HepG2 (cell line): ENCODE data around the gene RPE65. TPM values are rescaled to one million over a fixed set of nuclear protein-coding genes. Genes with fewer than 3 reads are reported as not detected.

Source experiments
- PHF5A ChIP-seq: IDR thresholded peaks from one replicate; pipeline ENCODE4 v1.6.1; 2018; ENCODE audit warnings: low read depth, missing genetic modification reagents; ENCODE audit not compliant: unreplicated experiment
- SMAD9 ChIP-seq: sonication (generic); formaldehyde crosslinking; IDR thresholded peaks from 2 replicates; pipeline ENCODE4 v1.5.1; 2020; ENCODE audit warnings: mild to moderate bottlenecking, missing genetic modification reagents
- XBP1 ChIP-seq: sonication (generic); formaldehyde crosslinking; IDR thresholded peaks from 2 replicates; pipeline ENCODE4 v1.5.0; 2020; ENCODE audit warnings: missing genetic modification reagents
- XRCC5 ChIP-seq: fragments of 200-400 bp; formaldehyde crosslinking; optimal IDR thresholded peaks from 2 replicates; pipeline ENCODE3; 2017; ENCODE audit warnings: mild to moderate bottlenecking, low read length
- ZNF34 ChIP-seq: sonication (generic); formaldehyde crosslinking; IDR thresholded peaks from 2 replicates; pipeline ENCODE4 v1.4.0; 2020; ENCODE audit warnings: mild to moderate bottlenecking, missing genetic modification reagents, borderline replicate concordance
- ZNF563 ChIP-seq: sonication (generic); formaldehyde crosslinking; IDR thresholded peaks from 2 replicates; pipeline ENCODE4 v1.8.0; 2022; ENCODE audit warnings: mild to moderate bottlenecking, moderate library complexity, missing genetic modification reagents
- ZNF589 ChIP-seq: sonication (generic); formaldehyde crosslinking; conservative IDR thresholded peaks from 2 replicates; pipeline ENCODE4 v1.8.0; 2022; ENCODE audit warnings: mild to moderate bottlenecking, moderate library complexity, missing genetic modification reagents
- polyA plus RNA-seq, 8 experiments: library from polyadenylated mRNA; depleted of rRNA in 3 of 8; stranded (reverse) in 7 of 8; unstranded in 1 of 8; fragments of >200 nt; fragmentation: Illumina TruSeq in 4 of 8; extraction: Trizol in 4 of 8; gene quantifications; 2 replicates each; pipeline versions ENCODE4 v1.2.1 to v1.2.3, GENCODE V29; 2011 to 2016; ENCODE audit warnings: low read depth in 4 of 8, missing spikeins in 1 of 8, mixed read lengths in 1 of 8; ENCODE audit not compliant: insufficient read depth in 1 of 8
- total RNA-seq, 5 experiments: library from RNA; depleted of rRNA; stranded (reverse); fragments of >200 nt; fragmentation: Illumina TruSeq; extraction: Trizol; gene quantifications; 2 replicates each; pipeline ENCODE4 v1.2.3, GENCODE V29; 2016; ENCODE audit warnings: low read depth in 1 of 5
- TF ChIP-seq, protein P1 (sequence below): IDR thresholded peaks from 2 replicates; pipeline ENCODE4 v1.6.1; 2016; ENCODE audit warnings: low read depth, control low read depth
- TF ChIP-seq, protein P2 (sequence below): sonication (generic); formaldehyde crosslinking; IDR thresholded peaks from 2 replicates; pipeline ENCODE4 v1.4.0; 2020; ENCODE audit warnings: missing genetic modification reagents, borderline replicate concordance
- TF ChIP-seq, protein P3 (sequence below): sonication (generic); formaldehyde crosslinking; IDR thresholded peaks from 2 replicates; pipeline ENCODE4 v1.5.0; 2020; ENCODE audit warnings: mild to moderate bottlenecking, missing genetic modification reagents
- TF ChIP-seq, protein P4 (sequence below): sonication (generic); formaldehyde crosslinking; IDR thresholded peaks from 2 replicates; pipeline ENCODE4 v1.5.1; 2020; ENCODE audit warnings: mild to moderate bottlenecking, moderate library complexity, missing genetic modification reagents
- TF ChIP-seq, protein P5 (sequence below): sonication (generic); formaldehyde crosslinking; IDR thresholded peaks from 2 replicates; pipeline ENCODE4 v1.8.0; 2023; ENCODE audit warnings: mild to moderate bottlenecking, missing genetic modification reagents
- TF ChIP-seq, protein P6 (sequence below): sonication (generic); formaldehyde crosslinking; IDR thresholded peaks from 2 replicates; pipeline ENCODE4 v1.8.0; 2022; ENCODE audit warnings: missing genetic modification reagents, mild to moderate bottlenecking, moderate library complexity, borderline replicate concordance

RPE65 gene
- total and polyA plus RNA-seq, 2 of the 13 experiments (the other 11 are each of a cell fraction or from before 2014, with no cell fraction given): not detected

DNA sequence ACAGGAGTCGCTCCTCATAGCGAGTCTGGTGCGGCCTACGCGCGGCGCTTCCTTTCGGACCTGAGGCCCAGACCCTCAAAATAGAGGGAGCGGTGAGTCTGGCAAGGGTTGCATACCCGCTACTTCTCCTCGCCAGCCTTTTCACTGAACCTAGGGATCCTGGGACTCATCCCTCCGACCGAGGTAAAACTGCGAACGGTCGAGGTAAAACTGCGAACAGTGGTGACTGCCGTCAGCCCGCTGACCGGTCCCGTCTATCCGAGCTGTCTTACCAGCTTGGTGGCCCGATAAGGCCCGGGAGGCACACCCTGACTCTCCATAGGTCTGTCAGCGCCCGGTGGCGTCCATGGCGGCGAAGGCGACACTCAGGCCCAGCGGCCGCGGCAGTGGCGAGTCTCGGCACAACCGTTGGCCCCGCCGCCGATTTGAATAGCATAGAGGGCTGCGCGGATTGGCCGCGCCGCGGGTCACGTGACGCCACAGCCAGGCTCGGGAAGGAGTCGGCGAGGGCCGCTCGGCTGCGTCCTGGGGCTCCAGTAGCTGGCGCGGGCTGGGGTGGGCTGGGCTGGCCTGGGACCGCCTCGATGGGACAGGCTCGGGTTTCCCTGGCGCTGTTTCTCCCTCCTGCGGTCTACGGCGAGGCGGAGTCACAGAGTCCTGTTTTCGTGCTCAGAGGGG is 47.1 kb upstream of the RPE65 start, which contains the start of gene DEPDC1 (continued):
- TF ChIP-seq, protein P1, sequence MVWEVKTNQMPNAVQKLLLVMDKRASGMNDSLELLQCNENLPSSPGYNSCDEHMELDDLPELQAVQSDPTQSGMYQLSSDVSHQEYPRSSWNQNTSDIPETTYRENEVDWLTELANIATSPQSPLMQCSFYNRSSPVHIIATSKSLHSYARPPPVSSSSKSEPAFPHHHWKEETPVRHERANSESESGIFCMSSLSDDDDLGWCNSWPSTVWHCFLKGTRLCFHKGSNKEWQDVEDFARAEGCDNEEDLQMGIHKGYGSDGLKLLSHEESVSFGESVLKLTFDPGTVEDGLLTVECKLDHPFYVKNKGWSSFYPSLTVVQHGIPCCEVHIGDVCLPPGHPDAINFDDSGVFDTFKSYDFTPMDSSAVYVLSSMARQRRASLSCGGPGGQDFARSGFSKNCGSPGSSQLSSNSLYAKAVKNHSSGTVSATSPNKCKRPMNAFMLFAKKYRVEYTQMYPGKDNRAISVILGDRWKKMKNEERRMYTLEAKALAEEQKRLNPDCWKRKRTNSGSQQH (CRISPR knock-in tag): peak; percentile 98
- TF ChIP-seq XRCC5: no peak
- TF ChIP-seq ZNF589 (CRISPR knock-in tag): peak; percentile 51; the same call in 1 of the 2 replicates
- TF ChIP-seq, protein P2, sequence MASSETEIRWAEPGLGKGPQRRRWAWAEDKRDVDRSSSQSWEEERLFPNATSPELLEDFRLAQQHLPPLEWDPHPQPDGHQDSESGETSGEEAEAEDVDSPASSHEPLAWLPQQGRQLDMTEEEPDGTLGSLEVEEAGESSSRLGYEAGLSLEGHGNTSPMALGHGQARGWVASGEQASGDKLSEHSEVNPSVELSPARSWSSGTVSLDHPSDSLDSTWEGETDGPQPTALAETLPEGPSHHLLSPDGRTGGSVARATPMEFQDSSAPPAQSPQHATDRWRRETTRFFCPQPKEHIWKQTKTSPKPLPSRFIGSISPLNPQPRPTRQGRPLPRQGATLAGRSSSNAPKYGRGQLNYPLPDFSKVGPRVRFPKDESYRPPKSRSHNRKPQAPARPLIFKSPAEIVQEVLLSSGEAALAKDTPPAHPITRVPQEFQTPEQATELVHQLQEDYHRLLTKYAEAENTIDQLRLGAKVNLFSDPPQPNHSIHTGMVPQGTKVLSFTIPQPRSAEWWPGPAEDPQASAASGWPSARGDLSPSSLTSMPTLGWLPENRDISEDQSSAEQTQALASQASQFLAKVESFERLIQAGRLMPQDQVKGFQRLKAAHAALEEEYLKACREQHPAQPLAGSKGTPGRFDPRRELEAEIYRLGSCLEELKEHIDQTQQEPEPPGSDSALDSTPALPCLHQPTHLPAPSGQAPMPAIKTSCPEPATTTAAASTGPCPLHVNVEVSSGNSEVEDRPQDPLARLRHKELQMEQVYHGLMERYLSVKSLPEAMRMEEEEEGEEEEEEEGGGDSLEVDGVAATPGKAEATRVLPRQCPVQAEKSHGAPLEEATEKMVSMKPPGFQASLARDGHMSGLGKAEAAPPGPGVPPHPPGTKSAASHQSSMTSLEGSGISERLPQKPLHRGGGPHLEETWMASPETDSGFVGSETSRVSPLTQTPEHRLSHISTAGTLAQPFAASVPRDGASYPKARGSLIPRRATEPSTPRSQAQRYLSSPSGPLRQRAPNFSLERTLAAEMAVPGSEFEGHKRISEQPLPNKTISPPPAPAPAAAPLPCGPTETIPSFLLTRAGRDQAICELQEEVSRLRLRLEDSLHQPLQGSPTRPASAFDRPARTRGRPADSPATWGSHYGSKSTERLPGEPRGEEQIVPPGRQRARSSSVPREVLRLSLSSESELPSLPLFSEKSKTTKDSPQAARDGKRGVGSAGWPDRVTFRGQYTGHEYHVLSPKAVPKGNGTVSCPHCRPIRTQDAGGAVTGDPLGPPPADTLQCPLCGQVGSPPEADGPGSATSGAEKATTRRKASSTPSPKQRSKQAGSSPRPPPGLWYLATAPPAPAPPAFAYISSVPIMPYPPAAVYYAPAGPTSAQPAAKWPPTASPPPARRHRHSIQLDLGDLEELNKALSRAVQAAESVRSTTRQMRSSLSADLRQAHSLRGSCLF (CRISPR knock-in tag): no peak
- TF ChIP-seq PHF5A (CRISPR knock-in tag): no peak
- TF ChIP-seq XBP1 (CRISPR knock-in tag): no peak
- peak; percentile 56 for TF ChIP-seq ZNF563
- TF ChIP-seq SMAD9 (CRISPR knock-in tag): no peak
- TF ChIP-seq, protein P3, sequence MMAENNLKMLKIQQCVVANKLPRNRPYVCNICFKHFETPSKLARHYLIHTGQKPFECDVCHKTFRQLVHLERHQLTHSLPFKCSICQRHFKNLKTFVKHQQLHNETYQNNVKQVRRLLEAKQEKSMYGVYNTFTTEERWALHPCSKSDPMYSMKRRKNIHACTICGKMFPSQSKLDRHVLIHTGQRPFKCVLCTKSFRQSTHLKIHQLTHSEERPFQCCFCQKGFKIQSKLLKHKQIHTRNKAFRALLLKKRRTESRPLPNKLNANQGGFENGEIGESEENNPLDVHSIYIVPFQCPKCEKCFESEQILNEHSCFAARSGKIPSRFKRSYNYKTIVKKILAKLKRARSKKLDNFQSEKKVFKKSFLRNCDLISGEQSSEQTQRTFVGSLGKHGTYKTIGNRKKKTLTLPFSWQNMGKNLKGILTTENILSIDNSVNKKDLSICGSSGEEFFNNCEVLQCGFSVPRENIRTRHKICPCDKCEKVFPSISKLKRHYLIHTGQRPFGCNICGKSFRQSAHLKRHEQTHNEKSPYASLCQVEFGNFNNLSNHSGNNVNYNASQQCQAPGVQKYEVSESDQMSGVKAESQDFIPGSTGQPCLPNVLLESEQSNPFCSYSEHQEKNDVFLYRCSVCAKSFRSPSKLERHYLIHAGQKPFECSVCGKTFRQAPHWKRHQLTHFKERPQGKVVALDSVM (CRISPR knock-in tag): 0 out of 2 replicates have a peak, but pooled peaks have one; percentile 28
- TF ChIP-seq ZNF34 (CRISPR knock-in tag): peak; percentile 66; the same call in 1 of the 2 replicates
- TF ChIP-seq, protein P4, sequence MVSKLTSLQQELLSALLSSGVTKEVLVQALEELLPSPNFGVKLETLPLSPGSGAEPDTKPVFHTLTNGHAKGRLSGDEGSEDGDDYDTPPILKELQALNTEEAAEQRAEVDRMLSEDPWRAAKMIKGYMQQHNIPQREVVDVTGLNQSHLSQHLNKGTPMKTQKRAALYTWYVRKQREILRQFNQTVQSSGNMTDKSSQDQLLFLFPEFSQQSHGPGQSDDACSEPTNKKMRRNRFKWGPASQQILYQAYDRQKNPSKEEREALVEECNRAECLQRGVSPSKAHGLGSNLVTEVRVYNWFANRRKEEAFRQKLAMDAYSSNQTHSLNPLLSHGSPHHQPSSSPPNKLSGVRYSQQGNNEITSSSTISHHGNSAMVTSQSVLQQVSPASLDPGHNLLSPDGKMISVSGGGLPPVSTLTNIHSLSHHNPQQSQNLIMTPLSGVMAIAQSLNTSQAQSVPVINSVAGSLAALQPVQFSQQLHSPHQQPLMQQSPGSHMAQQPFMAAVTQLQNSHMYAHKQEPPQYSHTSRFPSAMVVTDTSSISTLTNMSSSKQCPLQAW: peak; percentile 64
- TF ChIP-seq, protein P5, sequence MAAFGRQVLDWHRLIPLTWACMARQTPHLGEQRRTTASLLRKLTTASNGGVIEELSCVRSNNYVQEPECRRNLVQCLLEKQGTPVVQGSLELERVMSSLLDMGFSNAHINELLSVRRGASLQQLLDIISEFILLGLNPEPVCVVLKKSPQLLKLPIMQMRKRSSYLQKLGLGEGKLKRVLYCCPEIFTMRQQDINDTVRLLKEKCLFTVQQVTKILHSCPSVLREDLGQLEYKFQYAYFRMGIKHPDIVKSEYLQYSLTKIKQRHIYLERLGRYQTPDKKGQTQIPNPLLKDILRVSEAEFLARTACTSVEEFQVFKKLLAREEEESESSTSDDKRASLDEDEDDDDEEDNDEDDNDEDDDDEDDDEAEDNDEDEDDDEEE (CRISPR knock-in tag): 0 out of 2 replicates have a peak, but pooled peaks have one; percentile 48
- TF ChIP-seq, protein P6, sequence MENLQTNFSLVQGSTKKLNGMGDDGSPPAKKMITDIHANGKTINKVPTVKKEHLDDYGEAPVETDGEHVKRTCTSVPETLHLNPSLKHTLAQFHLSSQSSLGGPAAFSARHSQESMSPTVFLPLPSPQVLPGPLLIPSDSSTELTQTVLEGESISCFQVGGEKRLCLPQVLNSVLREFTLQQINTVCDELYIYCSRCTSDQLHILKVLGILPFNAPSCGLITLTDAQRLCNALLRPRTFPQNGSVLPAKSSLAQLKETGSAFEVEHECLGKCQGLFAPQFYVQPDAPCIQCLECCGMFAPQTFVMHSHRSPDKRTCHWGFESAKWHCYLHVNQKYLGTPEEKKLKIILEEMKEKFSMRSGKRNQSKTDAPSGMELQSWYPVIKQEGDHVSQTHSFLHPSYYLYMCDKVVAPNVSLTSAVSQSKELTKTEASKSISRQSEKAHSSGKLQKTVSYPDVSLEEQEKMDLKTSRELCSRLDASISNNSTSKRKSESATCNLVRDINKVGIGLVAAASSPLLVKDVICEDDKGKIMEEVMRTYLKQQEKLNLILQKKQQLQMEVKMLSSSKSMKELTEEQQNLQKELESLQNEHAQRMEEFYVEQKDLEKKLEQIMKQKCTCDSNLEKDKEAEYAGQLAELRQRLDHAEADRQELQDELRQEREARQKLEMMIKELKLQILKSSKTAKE (CRISPR knock-in tag): no peak
